ENCODE results near the gene PPM1N.

DNA sequence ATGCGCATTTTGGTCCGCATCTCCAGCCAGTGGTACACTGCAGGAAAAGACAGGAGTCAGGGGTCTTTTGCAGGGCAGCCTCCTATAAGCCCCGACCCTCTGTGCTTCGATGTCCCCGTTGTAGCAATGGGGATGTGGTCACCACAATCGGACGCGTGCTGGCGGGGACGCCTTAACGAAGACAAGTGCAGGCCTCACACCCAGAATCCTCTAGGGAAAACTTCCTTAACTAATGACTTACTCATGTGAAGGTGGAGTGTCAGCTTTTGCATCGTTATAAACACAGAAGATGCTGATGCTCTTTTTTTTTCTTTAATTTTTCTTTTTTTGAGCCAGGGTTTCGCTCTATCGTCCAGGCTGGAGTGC, 31.2 kb downstream of the PPM1N start:
- no peak for TF ChIP-seq CHD2 (IDR thresholded peaks at IDR 0.05; ENCODE audit: low read length, partially characterized antibody)
- TF ChIP-seq EP300 (IDR thresholded peaks at IDR 0.05) = no peak
